Measurements from ENCODE around the gene IFRD2. TPM values are rescaled to one million over a fixed set of nuclear protein-coding genes. Genes with fewer than 3 reads are reported as not detected.

The IFRD2 gene
- total and polyA plus RNA-seq, 9 of the 15 experiments (the other 6 are each of a cell fraction or from before 2014, with no cell fraction given), result 30.5 to 115 (median 52.8) TPM

- Histone ChIP-seq H3K4me3 (no peak overlapping the region), H3K79me2 (ENCODE audit: control insufficient read depth, insufficient read depth, low read length) (no peaks in the 10 kb centered on the region), H3K9ac (ENCODE audit: insufficient read depth in 1 of 2, low read depth in 2 of 2, low read length in 2 of 2) (peak overlapping the region in 1 of 2 experiments; percentile 81; a peak in 2 of 4 replicates), H3K4me1 (replicated peaks in 1 of 2; ENCODE audit: control insufficient read depth in 2 of 2, insufficient read depth in 2 of 2, low read length in 2 of 2) (peaks cover 3 to 54% of the 10 kb centered on the region in 2 experiments; a peak in 4 of 5 replicates), H3K9me1 (ENCODE audit: control insufficient read depth, insufficient read depth, low read length) (no peaks in the 10 kb centered on the region), H2AFZ (ENCODE audit: low read depth, low read length) (no peak overlapping the region), H3K36me3 (ENCODE audit: control insufficient read depth, insufficient read depth, low read length) (no peaks in the 10 kb centered on the region), H3K27ac (ENCODE audit: extremely low read depth, low read depth, low read length) (no peak overlapping the region), H3K4me2 (ENCODE audit: insufficient read depth, low read length) (peak overlapping the region; percentile 46; the same call in 1 of the 2 replicates), H3K27me3 (ENCODE audit: control insufficient read depth in 2 of 2, insufficient read depth in 2 of 2, low read length in 2 of 2) (no peaks in the 10 kb centered on the region), H3K9me3 (replicated peaks; ENCODE audit: control insufficient read depth, insufficient read depth, low read depth, low read length) (no peaks in the 10 kb centered on the region), H4K20me1 (replicated peaks; ENCODE audit: control insufficient read depth, insufficient read depth, low read length) (no peaks in the 10 kb centered on the region; the same call in 1 of the 2 replicates)
- CTCF ChIA-PET (ENCODE audit: low intra/inter-chr PET ratio), result interaction anchor here (1.5 kb wide), 1 partner anchor 40 kb away, joined by 3 read pairs; no protein-coding TSS in a partner anchor
- DNase-seq (ENCODE audit: extremely low read depth in 1 of 4, low spot score in 3 of 4) (peak in 2 of 4 experiments; percentile 46 to 47), ATAC-seq (peak; percentile 36), FAIRE-seq (no peak)
- no TSS peak for BruUV-seq (replicated peaks)
- in situ Hi-C loops (cut with MboI), result no loop called here
- POLR2A ChIA-PET, result interaction anchor here (0.5 to 0.9 kb wide), 4 partner anchors 13 to 301 kb away, joined by 3 to 7 read pairs (median 4); partner anchors contain the start of gene IFRD2
- 4% methylated on average over 5 of the region's 22 CpGs for WGBS (ENCODE audit: insufficient coverage, low coverage, missing lambda C conversion rate)
- intact Hi-C loops (cut with micrococcal nuclease), result no loop called here
- TF ChIP-seq ZBTB17 (CRISPR knock-in tag; IDR thresholded peaks at IDR 0.05) (no peak), ZFP91 (CRISPR knock-in tag; IDR thresholded peaks at IDR 0.05) (peak; percentile 89), VEZF1 (CRISPR knock-in tag; IDR thresholded peaks at IDR 0.05) (peak; percentile 30; the same call in 1 of the 2 replicates), RBM39 (optimal IDR thresholded peaks at IDR 0.05; ENCODE audit: low read depth, low read length) (no peak), TFAP4 (CRISPR knock-in tag; IDR thresholded peaks at IDR 0.05; ENCODE audit: borderline replicate concordance) (peak; percentile 71; the same call in 1 of the 2 replicates), MBD1 (CRISPR knock-in tag; IDR thresholded peaks at IDR 0.05) (no peak), POLR2G (IDR thresholded peaks at IDR 0.05; ENCODE audit: low read depth, low read length) (peak; percentile 37)
These were observed 24.8 kb downstream of the IFRD2 start for GRCh38 chr3:50267280-50267913.
